Fibroblast of peridontal ligament (primary cell): ENCODE measurements around the gene OSBPL9.

Experiments
- DNase-seq: peaks from one replicate; pipeline ENCODE4 v3.0.0-alpha.2; 2010; ENCODE audit errors: extremely low read depth

The OSBPL9 gene

GRCh38 chr1:51735746-51736254, 118.9 kb downstream of the OSBPL9 start:
- no peak for DNase-seq

GRCh38 chr1:51736702-51737101, 119.8 kb downstream of the OSBPL9 start:
- DNase-seq: peak; percentile 62

GRCh38 chr1:51738681-51739080, 121.8 kb downstream of the OSBPL9 start:
- DNase-seq: no peak

- no peak for DNase-seq
Observed at GRCh38 chr1:51740652-51741051, 123.8 kb downstream of the OSBPL9 start.

- no peak for DNase-seq
Observed at GRCh38 chr1:51741121-51741681, 124.3 kb downstream of the OSBPL9 start.

- no peak for DNase-seq
Observed at GRCh38 chr1:51744506-51745303, 127.8 kb downstream of the OSBPL9 start.

- no peak for DNase-seq
Observed at GRCh38 chr1:51745304-51745570, 128.3 kb downstream of the OSBPL9 start.

GRCh38 chr1:51749151-51749550, 132.3 kb downstream of the OSBPL9 start:
- no peak for DNase-seq

- DNase-seq: no peak
Observed at GRCh38 chr1:51750218-51750617, 133.3 kb downstream of the OSBPL9 start.

GRCh38 chr1:51750729-51751128, 133.8 kb downstream of the OSBPL9 start:
- no peak for DNase-seq

GRCh38 chr1:51752073-51752948, 135.4 kb downstream of the OSBPL9 start:
- DNase-seq: no peak

- DNase-seq: no peak
Observed at GRCh38 chr1:51753969-51754368, 137.1 kb downstream of the OSBPL9 start.

GRCh38 chr1:51754666-51755065, 137.8 kb downstream of the OSBPL9 start:
- no peak for DNase-seq

- DNase-seq: no peak
Observed at GRCh38 chr1:51755437-51755836, 138.5 kb downstream of the OSBPL9 start.

GRCh38 chr1:51756290-51756689, 139.4 kb downstream of the OSBPL9 start:
- DNase-seq: no peak

- DNase-seq: no peak
Observed at GRCh38 chr1:51758310-51758709, 141.4 kb downstream of the OSBPL9 start.

- no peak for DNase-seq
Observed at GRCh38 chr1:51760872-51761271, 144.0 kb downstream of the OSBPL9 start.

GRCh38 chr1:51761351-51761750, 144.5 kb downstream of the OSBPL9 start:
- DNase-seq: no peak

GRCh38 chr1:51768971-51769588, 152.2 kb downstream of the OSBPL9 start:
- DNase-seq: peak; percentile 82

GRCh38 chr1:51776408-51776807, 159.5 kb downstream of the OSBPL9 start:
- no peak for DNase-seq

GRCh38 chr1:51780927-51781326, 164.0 kb downstream of the OSBPL9 start:
- no peak for DNase-seq

- no peak for DNase-seq
Observed at GRCh38 chr1:51784997-51785421, 168.1 kb downstream of the OSBPL9 start.
